Measurements from ENCODE around the gene TSPAN3. TPM values are rescaled to one million over a fixed set of nuclear protein-coding genes. Genes with fewer than 3 reads are reported as not detected.

Gene TSPAN3
- total and polyA plus RNA-seq, 4 donors = 339 to 494 (median 450) TPM

GRCh38 chr15:76991741-76992645, 78.9 kb downstream of the TSPAN3 start:
- peaks cover 0 to 23% (median 0%) of the 10 kb centered on the region in 5 donors for H3K4me1 ChIP-seq (ENCODE audit: control insufficient read depth in 5 of 5, insufficient read depth in 5 of 5, low read length in 5 of 5)
- TF ChIP-seq CTCF (IDR thresholded peaks at IDR 0.05; ENCODE audit: control extremely low read depth, extremely low read depth) = no peak
- no peaks in the 10 kb centered on the region for H3K9me3 ChIP-seq (ENCODE audit: control insufficient read depth in 4 of 4, insufficient read depth in 3 of 4, low read length in 3 of 4)
- ATAC-seq (ENCODE audit: insufficient read depth, low FRiP score) = no peak
- H3K4me3 ChIP-seq = no peak overlapping the region
- no peak overlapping the region for H3K27ac ChIP-seq (ENCODE audit: low read depth in 1 of 2, low read length in 1 of 2)
- H3K27me3 ChIP-seq (ENCODE audit: control insufficient read depth in 3 of 3, insufficient read depth in 3 of 3, low read length in 2 of 3) = no peaks in the 10 kb centered on the region
- H3K36me3 ChIP-seq (ENCODE audit: control insufficient read depth in 4 of 4, insufficient read depth in 4 of 4, low read length in 4 of 4) = no peaks in the 10 kb centered on the region
- WGBS, 2 donors = 63 to 81% methylated on average over 9 of the region's 9 CpGs
- DNase-seq = no peak
- no peak overlapping the region for H3K9ac ChIP-seq (ENCODE audit: insufficient read depth in 1 of 2, low read length in 2 of 2)

Other genes starting within 250 kb of the TSPAN3 start
- gene SCAPER, start 165.8 kb downstream of the TSPAN3 start, total RNA-seq = 10 to 100 TPM; 32.0 to 40.2 TPM
- 1 to 10 TPM; 3.9 to 7.1 TPM for gene SCAPER, start 165.8 kb downstream of the TSPAN3 start, polyA plus RNA-seq
- 10 to 100 TPM; 34.9 to 66.1 TPM for gene RCN2, start 139.4 kb downstream of the TSPAN3 start, total RNA-seq
- gene RCN2, start 139.4 kb downstream of the TSPAN3 start, polyA plus RNA-seq = 10 to 100 TPM; 28.7 to 33.4 TPM
- gene PSTPIP1, start 76.0 kb downstream of the TSPAN3 start, total RNA-seq = 10 to 100 TPM; 12.4 to 27.8 TPM
- gene PSTPIP1, start 76.0 kb downstream of the TSPAN3 start, polyA plus RNA-seq = 10 to 100 TPM; 13.4 to 39.6 TPM

Measured in lung (tissue), 12 donors.